Keratinocyte (primary cell): ENCODE results near the gene MRPL41. TPM values are rescaled to one million over a fixed set of nuclear protein-coding genes. Genes with fewer than 3 reads are reported as not detected.

Experiments used
- DNase-seq: peaks from one replicate; pipeline ENCODE4 v3.0.0-alpha.2; 2011; ENCODE audit warnings: low read depth, missing footprints, low spot score
- FAIRE-seq: peaks from 2 replicates; lab custom pipeline; 2011; peaks lifted over from hg19 to GRCh38; lab: Jason Lieb, UNC
- H2AFZ ChIP-seq: 2 replicates; pipeline ENCODE4 v1.6.0; 2012; ENCODE audit warnings: low read length, control low read depth, inconsistent platforms; ENCODE audit not compliant: control insufficient read depth
- H3K27ac ChIP-seq: 2 replicates; pipeline ENCODE4 v1.5.1; 2011; ENCODE audit warnings: low read length; ENCODE audit not compliant: control insufficient read depth, insufficient read depth
- H3K27me3 ChIP-seq: 3 replicates; pipeline ENCODE4 v1.6.0; 2011; ENCODE audit warnings: low read length; ENCODE audit not compliant: control insufficient read depth, insufficient read depth; ENCODE audit errors: extremely low read depth
- H3K36me3 ChIP-seq, 2 experiments: 2 replicates in 1 of 2; 3 replicates in 1 of 2; pipeline ENCODE4 v1.5.1; 2011; ENCODE audit warnings: low read length in 2 of 2, mild to moderate bottlenecking in 1 of 2; ENCODE audit not compliant: control insufficient read depth in 2 of 2, insufficient read depth in 2 of 2; ENCODE audit errors: extremely low read depth in 1 of 2
- H3K4me1 ChIP-seq: 3 replicates; pipeline ENCODE4 v1.5.1; 2011; ENCODE audit warnings: low read length; ENCODE audit not compliant: control insufficient read depth, insufficient read depth; ENCODE audit errors: extremely low read depth
- H3K4me2 ChIP-seq: 3 replicates; pipeline ENCODE4 v1.6.0; 2011; ENCODE audit warnings: low read depth, low read length; ENCODE audit not compliant: control insufficient read depth, insufficient read depth; ENCODE audit errors: extremely low read depth
- H3K4me3 ChIP-seq, 3 experiments: fragments of 200-600 bp in 1 of 3; sonication (generic) in 1 of 3; 2 replicates in 2 of 3; 3 replicates in 1 of 3; pipeline ENCODE4 v1.5.1; 2011 to 2016; ENCODE audit warnings: low read length in 3 of 3, mild to moderate bottlenecking in 3 of 3, control low read depth in 2 of 3, inconsistent platforms in 1 of 3, low read depth in 1 of 3, mixed read lengths in 1 of 3, mixed run types in 1 of 3, moderate library complexity in 1 of 3; ENCODE audit not compliant: control insufficient read depth in 2 of 3, insufficient read depth in 2 of 3; ENCODE audit errors: extremely low read depth in 1 of 3
- H3K79me2 ChIP-seq: 2 replicates; pipeline ENCODE4 v1.6.0; 2012; ENCODE audit warnings: low read length; ENCODE audit not compliant: control insufficient read depth, insufficient read depth
- H3K9ac ChIP-seq: 3 replicates; pipeline ENCODE4 v1.6.0; 2011; ENCODE audit warnings: low read length; ENCODE audit not compliant: control insufficient read depth, insufficient read depth; ENCODE audit errors: extremely low read depth
- H3K9me1 ChIP-seq: 3 replicates; pipeline ENCODE4 v1.6.0; 2011; ENCODE audit warnings: low read length; ENCODE audit not compliant: control insufficient read depth, insufficient read depth; ENCODE audit errors: extremely low read depth
- H3K9me3 ChIP-seq: 2 replicates; pipeline ENCODE4 v1.5.1; 2012; ENCODE audit warnings: low read depth, low read length; ENCODE audit not compliant: control insufficient read depth
- H4K20me1 ChIP-seq: 3 replicates; pipeline ENCODE4 v1.6.0; 2011; ENCODE audit warnings: low read length; ENCODE audit not compliant: control insufficient read depth, insufficient read depth; ENCODE audit errors: extremely low read depth
- EZH2 ChIP-seq: IDR thresholded peaks from one replicate; pipeline ENCODE4 v1.6.1; 2012; ENCODE audit warnings: inconsistent platforms, mild to moderate bottlenecking, low read length, moderate library complexity
- dilution Hi-C: fragments of 300-500 bp; cut with MboI; formaldehyde crosslinking; loops from one replicate; pipeline ENCODE4 v1.7.0; 2020; ENCODE audit warnings: low sequenced_read_pairs; ENCODE audit not compliant: extremely low pct_ligation_motif_present
- polyA plus RNA-seq, 5 experiments: library from polyadenylated mRNA; depleted of rRNA in 3 of 5; stranded (reverse) in 3 of 5; stranded (forward) in 1 of 5; unstranded in 1 of 5; fragments of >200 nt; gene quantifications; 1 replicate in 1 of 5; 2 replicates in 3 of 5; 3 replicates in 1 of 5; pipeline versions ENCODE4 v1.2.1 to v1.2.3, GENCODE V29; 2011 to 2012; ENCODE audit warnings: missing spikeins in 2 of 5, low read depth in 1 of 5, low replicate concordance in 1 of 5
- TF ChIP-seq, protein P1 (sequence below), 3 experiments: IDR thresholded peaks in 1 of 3; conservative IDR thresholded peaks in 1 of 3; optimal IDR thresholded peaks in 1 of 3; 2 replicates in 2 of 3; 3 replicates in 1 of 3; pipeline versions ENCODE3 to v1.5.1; 2011; ENCODE audit warnings: low read length in 3 of 3, mild to moderate bottlenecking in 3 of 3, moderate library complexity in 2 of 3, control low read depth in 1 of 3, inconsistent platforms in 1 of 3; ENCODE audit not compliant: insufficient read depth in 2 of 3; ENCODE audit errors: extremely low read depth in 1 of 3

The MRPL41 gene
- polyA plus RNA-seq, 1 donor (not counting 4 experiments of a cell fraction or from before 2014, with no cell fraction given), result 18.1 TPM

DNA sequence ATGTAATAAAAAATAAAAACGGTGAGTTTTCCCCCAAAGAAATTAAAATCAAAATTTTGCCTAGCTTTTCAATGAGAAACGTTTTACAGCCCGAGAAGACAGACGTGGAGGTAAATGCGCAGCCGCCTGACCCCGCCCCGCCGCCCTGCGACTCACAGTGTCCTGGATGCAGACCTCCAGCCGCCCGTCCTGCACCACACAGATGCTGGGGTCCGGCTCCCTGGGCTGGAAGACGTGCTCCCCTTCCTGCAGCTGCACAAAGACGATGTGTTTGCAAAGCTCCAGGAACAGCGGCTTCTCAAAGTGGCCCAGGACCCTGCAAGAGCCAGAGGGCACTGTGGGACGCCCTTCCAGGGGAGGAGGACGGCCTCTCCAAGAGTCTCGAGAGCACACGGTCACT, 9.2 kb upstream of the MRPL41 start:
- H3K36me3 ChIP-seq, result no peaks in the 10 kb centered on the region
- no peak for FAIRE-seq
- H4K20me1 ChIP-seq, result no peaks in the 10 kb centered on the region
- no peak for DNase-seq
- H2AFZ ChIP-seq, result no peak overlapping the region
- TF ChIP-seq, protein P1, sequence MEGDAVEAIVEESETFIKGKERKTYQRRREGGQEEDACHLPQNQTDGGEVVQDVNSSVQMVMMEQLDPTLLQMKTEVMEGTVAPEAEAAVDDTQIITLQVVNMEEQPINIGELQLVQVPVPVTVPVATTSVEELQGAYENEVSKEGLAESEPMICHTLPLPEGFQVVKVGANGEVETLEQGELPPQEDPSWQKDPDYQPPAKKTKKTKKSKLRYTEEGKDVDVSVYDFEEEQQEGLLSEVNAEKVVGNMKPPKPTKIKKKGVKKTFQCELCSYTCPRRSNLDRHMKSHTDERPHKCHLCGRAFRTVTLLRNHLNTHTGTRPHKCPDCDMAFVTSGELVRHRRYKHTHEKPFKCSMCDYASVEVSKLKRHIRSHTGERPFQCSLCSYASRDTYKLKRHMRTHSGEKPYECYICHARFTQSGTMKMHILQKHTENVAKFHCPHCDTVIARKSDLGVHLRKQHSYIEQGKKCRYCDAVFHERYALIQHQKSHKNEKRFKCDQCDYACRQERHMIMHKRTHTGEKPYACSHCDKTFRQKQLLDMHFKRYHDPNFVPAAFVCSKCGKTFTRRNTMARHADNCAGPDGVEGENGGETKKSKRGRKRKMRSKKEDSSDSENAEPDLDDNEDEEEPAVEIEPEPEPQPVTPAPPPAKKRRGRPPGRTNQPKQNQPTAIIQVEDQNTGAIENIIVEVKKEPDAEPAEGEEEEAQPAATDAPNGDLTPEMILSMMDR (optimal IDR thresholded peaks at IDR 0.05 in 1 of 3, IDR thresholded peaks at IDR 0.05 in 1 of 3, conservative IDR thresholded peaks at IDR 0.05 in 1 of 3; ENCODE audit: extremely low read depth in 1 of 3, insufficient read depth in 2 of 3, low read length in 3 of 3), result no peak
- TF ChIP-seq EZH2, result no peak
- dilution Hi-C loops, result no loop called here
- H3K9me3 ChIP-seq, result no peaks in the 10 kb centered on the region
- no peaks in the 10 kb centered on the region for H3K27me3 ChIP-seq
- H3K4me1 ChIP-seq, result no peaks in the 10 kb centered on the region
- H3K9me1 ChIP-seq, result no peaks in the 10 kb centered on the region
- H3K27ac ChIP-seq, result no peak overlapping the region
- H3K9ac ChIP-seq, result no peak overlapping the region
- H3K79me2 ChIP-seq, result no peaks in the 10 kb centered on the region
- H3K4me3 ChIP-seq, result no peak overlapping the region
- no peak overlapping the region for H3K4me2 ChIP-seq

DNA sequence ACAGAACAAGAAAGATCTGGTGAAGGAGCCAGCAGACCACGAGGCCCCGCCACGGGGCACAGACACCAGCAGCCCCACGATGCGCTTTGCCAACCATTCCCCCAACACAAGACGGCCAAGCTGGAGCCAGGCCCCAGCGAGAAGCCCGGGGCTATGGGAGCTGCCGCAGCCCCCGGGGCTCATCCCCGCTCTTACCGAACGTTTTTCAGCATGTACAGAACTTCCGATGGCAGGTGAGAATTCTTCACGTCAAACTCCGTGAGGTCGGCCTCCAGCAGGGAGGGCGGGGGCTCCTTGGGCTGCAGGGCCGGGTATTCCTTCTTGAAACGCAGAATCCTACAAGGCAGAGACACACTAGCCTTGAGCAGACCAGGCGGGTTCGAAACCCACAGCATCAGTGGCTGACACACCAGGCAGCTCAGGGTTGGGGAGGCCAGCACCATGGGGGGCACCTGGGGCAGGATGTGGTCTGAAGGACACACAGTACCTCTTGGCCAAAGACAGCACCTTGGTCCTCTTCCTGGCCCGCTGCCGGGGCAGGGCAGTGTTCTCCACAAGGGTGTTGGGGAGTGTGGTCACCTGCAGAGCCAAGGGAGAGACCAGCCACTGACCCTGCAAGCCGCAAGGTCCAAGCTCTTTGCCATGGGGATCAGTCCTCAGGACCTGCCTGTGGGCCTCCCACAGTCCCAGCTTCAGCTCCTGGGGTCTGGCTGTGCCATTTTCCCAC, 8.3 kb upstream of the MRPL41 start:
- Histone ChIP-seq H3K9me3 (no peaks in the 10 kb centered on the region), H3K27ac (no peak overlapping the region), H3K36me3 (no peaks in the 10 kb centered on the region), H2AFZ (no peak overlapping the region), H3K4me3 (no peak overlapping the region), H3K27me3 (no peaks in the 10 kb centered on the region), H3K9ac (no peak overlapping the region), H3K4me1 (no peaks in the 10 kb centered on the region), H3K4me2 (no peak overlapping the region), H4K20me1 (no peaks in the 10 kb centered on the region), H3K79me2 (no peaks in the 10 kb centered on the region), H3K9me1 (no peaks in the 10 kb centered on the region)
- FAIRE-seq, result no peak
- dilution Hi-C loops, result no loop called here
- no peak for DNase-seq
- no peak for TF ChIP-seq EZH2
- TF ChIP-seq, protein P1 (optimal IDR thresholded peaks at IDR 0.05 in 1 of 3, IDR thresholded peaks at IDR 0.05 in 1 of 3, conservative IDR thresholded peaks at IDR 0.05 in 1 of 3; ENCODE audit: extremely low read depth in 1 of 3, insufficient read depth in 2 of 3, low read length in 3 of 3), result no peak
